HepG2 (cell line): ENCODE results near the gene C1orf35. TPM values are rescaled to one million over a fixed set of nuclear protein-coding genes. Genes with fewer than 3 reads are reported as not detected.

Source experiments
- CREBL2 ChIP-seq: sonication (generic); formaldehyde crosslinking; IDR thresholded peaks from 2 replicates; pipeline ENCODE4 v1.8.1; 2023; ENCODE audit warnings: missing genetic modification reagents, mild to moderate bottlenecking, borderline replicate concordance
- GABPA ChIP-seq, 2 experiments: IDR thresholded peaks; 2 replicates each; pipeline ENCODE4 v1.6.1; 2011 to 2016; ENCODE audit warnings: low read depth in 2 of 2, low read length in 1 of 2, missing biosample characterization in 1 of 2, missing genetic modification characterization in 1 of 2
- HCFC1 ChIP-seq: fragments of 150-350 bp; IDR thresholded peaks from 2 replicates; pipeline ENCODE4 v1.6.1; 2014; ENCODE audit warnings: low read depth, low read length
- HOXA7 ChIP-seq: sonication (generic); formaldehyde crosslinking; IDR thresholded peaks from 2 replicates; pipeline ENCODE4 v1.8.1; 2022; ENCODE audit warnings: mild to moderate bottlenecking, missing genetic modification reagents, moderate library complexity
- KDM2A ChIP-seq: sonication (generic); formaldehyde crosslinking; IDR thresholded peaks from 2 replicates; pipeline ENCODE4 v1.4.0; 2020; ENCODE audit warnings: low read depth, missing genetic modification reagents, borderline replicate concordance
- KLF6 ChIP-seq: IDR thresholded peaks from 2 replicates; pipeline ENCODE4 v1.8.0; 2016; ENCODE audit warnings: missing biosample characterization, missing genetic modification reagents
- MBD4 ChIP-seq: IDR thresholded peaks from 2 replicates; pipeline ENCODE4 v1.6.1; 2012; ENCODE audit warnings: low read length, inconsistent platforms, borderline replicate concordance
- NFE2L2 ChIP-seq: fragments of 150-350 bp; IDR thresholded peaks from 2 replicates; pipeline ENCODE4 v1.6.1; 2014; ENCODE audit warnings: low read length
- NRL ChIP-seq: sonication (generic); formaldehyde crosslinking; IDR thresholded peaks from 2 replicates; pipeline ENCODE4 v1.5.0; 2020; ENCODE audit warnings: missing genetic modification reagents, mild to moderate bottlenecking, moderate library complexity, borderline replicate concordance
- PAX8 ChIP-seq: sonication (generic); formaldehyde crosslinking; IDR thresholded peaks from 2 replicates; pipeline ENCODE4 v1.8.0; 2022; ENCODE audit warnings: mild to moderate bottlenecking, missing genetic modification reagents, borderline replicate concordance
- SAFB2 ChIP-seq: sonication (generic); formaldehyde crosslinking; IDR thresholded peaks from 2 replicates; pipeline ENCODE4 v1.5.1; 2020; ENCODE audit warnings: missing genetic modification reagents, low read depth, mild to moderate bottlenecking, borderline replicate concordance
- SAP130 ChIP-seq: IDR thresholded peaks from 2 replicates; pipeline ENCODE4 v1.6.1; 2016; ENCODE audit warnings: low read depth
- ZBTB46 ChIP-seq: sonication (generic); formaldehyde crosslinking; IDR thresholded peaks from 2 replicates; pipeline ENCODE4 v1.4.0; 2020; ENCODE audit warnings: mild to moderate bottlenecking, missing genetic modification reagents, borderline replicate concordance
- ZNF235 ChIP-seq: sonication (generic); formaldehyde crosslinking; IDR thresholded peaks from 2 replicates; pipeline ENCODE4 v1.8.1; 2023; ENCODE audit warnings: mild to moderate bottlenecking, missing genetic modification reagents, borderline replicate concordance
- ZNF30 ChIP-seq: sonication (generic); formaldehyde crosslinking; IDR thresholded peaks from 2 replicates; pipeline ENCODE4 v1.5.0; 2020; ENCODE audit warnings: mild to moderate bottlenecking, missing genetic modification reagents
- ZNF432 ChIP-seq: sonication (generic); formaldehyde crosslinking; IDR thresholded peaks from 2 replicates; pipeline ENCODE4 v1.5.0; 2020; ENCODE audit warnings: missing genetic modification reagents, mild to moderate bottlenecking, borderline replicate concordance
- ZNF563 ChIP-seq: sonication (generic); formaldehyde crosslinking; IDR thresholded peaks from 2 replicates; pipeline ENCODE4 v1.8.0; 2022; ENCODE audit warnings: mild to moderate bottlenecking, moderate library complexity, missing genetic modification reagents
- ZNF709 ChIP-seq: sonication (generic); formaldehyde crosslinking; IDR thresholded peaks from 2 replicates; pipeline ENCODE4 v1.5.0; 2020; ENCODE audit warnings: mild to moderate bottlenecking, missing genetic modification reagents
- ZNF780A ChIP-seq: sonication (generic); formaldehyde crosslinking; IDR thresholded peaks from 2 replicates; pipeline ENCODE4 v1.8.0; 2022; ENCODE audit warnings: mild to moderate bottlenecking, missing genetic modification reagents, moderate library complexity
- polyA plus RNA-seq, 8 experiments: library from polyadenylated mRNA; depleted of rRNA in 3 of 8; stranded (reverse) in 7 of 8; unstranded in 1 of 8; fragments of >200 nt; fragmentation: Illumina TruSeq in 4 of 8; extraction: Trizol in 4 of 8; gene quantifications; 2 replicates each; pipeline versions ENCODE4 v1.2.1 to v1.2.3, GENCODE V29; 2011 to 2016; ENCODE audit warnings: low read depth in 4 of 8, missing spikeins in 1 of 8, mixed read lengths in 1 of 8; ENCODE audit not compliant: insufficient read depth in 1 of 8
- total RNA-seq, 5 experiments: library from RNA; depleted of rRNA; stranded (reverse); fragments of >200 nt; fragmentation: Illumina TruSeq; extraction: Trizol; gene quantifications; 2 replicates each; pipeline ENCODE4 v1.2.3, GENCODE V29; 2016; ENCODE audit warnings: low read depth in 1 of 5
- TF ChIP-seq, protein P1 (sequence below): sonication (generic); formaldehyde crosslinking; IDR thresholded peaks from 2 replicates; pipeline ENCODE4 v1.4.0; 2020; ENCODE audit warnings: mild to moderate bottlenecking, missing genetic modification reagents
- TF ChIP-seq, protein P2 (sequence below): sonication (generic); formaldehyde crosslinking; IDR thresholded peaks from 2 replicates; pipeline ENCODE4 v1.4.0; 2020; ENCODE audit warnings: missing genetic modification reagents
- TF ChIP-seq, protein P3 (sequence below): sonication (generic); formaldehyde crosslinking; IDR thresholded peaks from 2 replicates; pipeline ENCODE4 v1.4.0; 2020; ENCODE audit warnings: mild to moderate bottlenecking, missing genetic modification reagents
- TF ChIP-seq, protein P4 (sequence below): sonication (generic); formaldehyde crosslinking; conservative IDR thresholded peaks from 2 replicates; pipeline ENCODE4 v1.8.0; 2022; ENCODE audit warnings: mild to moderate bottlenecking, moderate library complexity, missing genetic modification reagents

Gene C1orf35
- total and polyA plus RNA-seq, 2 of the 13 experiments (the other 11 are each of a cell fraction or from before 2014, with no cell fraction given), result 8.1 to 19.3 TPM

DNA sequence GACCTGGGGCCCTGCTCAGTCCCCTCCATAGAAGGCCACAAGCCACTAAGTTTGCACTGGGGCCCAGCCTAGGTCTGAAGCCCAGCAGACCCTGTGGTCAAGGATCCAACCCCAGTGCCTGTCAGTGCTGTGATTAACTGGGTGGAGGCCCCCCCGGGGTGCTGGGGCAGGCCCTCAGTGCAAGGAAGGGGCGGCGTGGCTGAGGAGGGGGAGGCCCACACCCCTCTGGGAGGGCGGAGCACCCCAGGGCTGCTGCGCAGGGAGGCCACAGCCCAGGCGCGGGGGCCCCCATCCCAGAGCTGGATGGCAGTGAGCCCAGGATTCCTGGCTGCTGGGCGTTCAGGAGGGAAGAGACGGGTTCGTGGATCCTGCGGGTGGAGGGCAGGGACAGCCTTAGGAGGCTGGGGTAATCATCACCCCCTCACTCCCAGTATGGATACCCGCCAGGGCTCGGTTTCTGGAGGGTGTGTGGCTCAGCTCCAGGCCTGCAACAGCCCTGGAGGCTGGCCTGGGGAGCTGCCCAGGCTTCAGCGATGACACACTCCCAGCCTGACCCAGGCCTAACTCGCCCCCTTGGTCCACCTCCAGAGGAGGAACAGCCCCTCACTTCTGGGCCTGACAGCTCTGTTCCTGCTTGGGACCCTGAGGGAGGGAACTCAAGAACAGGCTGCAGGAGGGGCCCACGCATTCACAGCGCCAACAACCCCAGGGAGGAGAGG lies 47.5 kb upstream of the C1orf35 start (continued):
- TF ChIP-seq ZBTB46 (CRISPR knock-in tag) (0 out of 2 replicates have a peak, but pooled peaks have one; percentile 28), KLF6 (CRISPR knock-in tag) (no peak), HOXA7 (CRISPR knock-in tag) (no peak), HCFC1 (no peak), ZNF563 (CRISPR knock-in tag) (0 out of 2 replicates have a peak, but pooled peaks have one; percentile 11), KDM2A (CRISPR knock-in tag) (peak; percentile 34), CREBL2 (CRISPR knock-in tag) (no peak), NFE2L2 (no peak), PAX8 (no peak), ZNF432 (CRISPR knock-in tag) (no peak), ZNF780A (no peak), MBD4 (no peak), GABPA (IDR thresholded peaks at IDR 0.05; ENCODE audit: low read depth, low read length) (no peak), GABPA (CRISPR knock-in tag; IDR thresholded peaks at IDR 0.05; ENCODE audit: low read depth) (no peak), ZNF30 (no peak), ZNF235 (CRISPR knock-in tag) (0 out of 2 replicates have a peak, but pooled peaks have one; percentile 13), SAFB2 (CRISPR knock-in tag) (peak; percentile 56; the same call in 1 of the 2 replicates), ZNF709 (no peak), SAP130 (CRISPR knock-in tag) (peak; percentile 43), NRL (no peak)
- TF ChIP-seq, protein P1, sequence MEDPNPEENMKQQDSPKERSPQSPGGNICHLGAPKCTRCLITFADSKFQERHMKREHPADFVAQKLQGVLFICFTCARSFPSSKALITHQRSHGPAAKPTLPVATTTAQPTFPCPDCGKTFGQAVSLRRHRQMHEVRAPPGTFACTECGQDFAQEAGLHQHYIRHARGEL, result no peak
- TF ChIP-seq, protein P2, sequence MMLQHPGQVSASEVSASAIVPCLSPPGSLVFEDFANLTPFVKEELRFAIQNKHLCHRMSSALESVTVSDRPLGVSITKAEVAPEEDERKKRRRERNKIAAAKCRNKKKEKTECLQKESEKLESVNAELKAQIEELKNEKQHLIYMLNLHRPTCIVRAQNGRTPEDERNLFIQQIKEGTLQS (CRISPR knock-in tag), result no peak
- TF ChIP-seq, protein P3, sequence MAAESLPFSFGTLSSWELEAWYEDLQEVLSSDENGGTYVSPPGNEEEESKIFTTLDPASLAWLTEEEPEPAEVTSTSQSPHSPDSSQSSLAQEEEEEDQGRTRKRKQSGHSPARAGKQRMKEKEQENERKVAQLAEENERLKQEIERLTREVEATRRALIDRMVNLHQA, result no peak
- TF ChIP-seq, protein P4, sequence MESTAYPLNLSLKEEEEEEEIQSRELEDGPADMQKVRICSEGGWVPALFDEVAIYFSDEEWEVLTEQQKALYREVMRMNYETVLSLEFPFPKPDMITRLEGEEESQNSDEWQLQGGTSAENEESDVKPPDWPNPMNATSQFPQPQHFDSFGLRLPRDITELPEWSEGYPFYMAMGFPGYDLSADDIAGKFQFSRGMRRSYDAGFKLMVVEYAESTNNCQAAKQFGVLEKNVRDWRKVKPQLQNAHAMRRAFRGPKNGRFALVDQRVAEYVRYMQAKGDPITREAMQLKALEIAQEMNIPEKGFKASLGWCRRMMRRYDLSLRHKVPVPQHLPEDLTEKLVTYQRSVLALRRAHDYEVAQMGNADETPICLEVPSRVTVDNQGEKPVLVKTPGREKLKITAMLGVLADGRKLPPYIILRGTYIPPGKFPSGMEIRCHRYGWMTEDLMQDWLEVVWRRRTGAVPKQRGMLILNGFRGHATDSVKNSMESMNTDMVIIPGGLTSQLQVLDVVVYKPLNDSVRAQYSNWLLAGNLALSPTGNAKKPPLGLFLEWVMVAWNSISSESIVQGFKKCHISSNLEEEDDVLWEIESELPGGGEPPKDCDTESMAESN (CRISPR knock-in tag), result no peak
